NT2/D1 (cell line): ENCODE results near the gene NLRP5.

ENCODE experiments used
- DNase-seq: peaks from one replicate; pipeline ENCODE4 v3.0.0-alpha.2; 2011; ENCODE audit warnings: low read depth, low spot score
- H3K27me3 ChIP-seq: 2 replicates; pipeline ENCODE4 v1.6.0; 2011; ENCODE audit warnings: mild to moderate bottlenecking; ENCODE audit not compliant: insufficient read length, insufficient read depth
- H3K36me3 ChIP-seq: 2 replicates; pipeline ENCODE4 v1.6.1; 2011; ENCODE audit warnings: mild to moderate bottlenecking, low read length, mixed read lengths; ENCODE audit not compliant: insufficient read depth, insufficient read length
- H3K4me1 ChIP-seq: 2 replicates; pipeline ENCODE4 v1.5.1; 2011; ENCODE audit not compliant: insufficient read depth, insufficient read length
- H3K4me3 ChIP-seq: 2 replicates; pipeline ENCODE4 v1.5.1; 2011; ENCODE audit warnings: low read depth; ENCODE audit not compliant: insufficient read length
- H3K9ac ChIP-seq: 2 replicates; pipeline ENCODE4 v1.6.0; 2011; ENCODE audit warnings: low read depth; ENCODE audit not compliant: insufficient read length
- H3K9me3 ChIP-seq: 2 replicates; pipeline ENCODE4 v1.5.1; 2011; ENCODE audit warnings: mild to moderate bottlenecking, low read length; ENCODE audit not compliant: insufficient read depth
- SUZ12 ChIP-seq: IDR thresholded peaks from 2 replicates; pipeline ENCODE4 v1.6.1; 2011; ENCODE audit not compliant: insufficient read length, insufficient read depth; ENCODE audit errors: extremely low read depth
- YY1 ChIP-seq: IDR thresholded peaks from 2 replicates; pipeline ENCODE4 v1.6.1; 2011; ENCODE audit not compliant: insufficient read length, insufficient read depth
- ZNF274 ChIP-seq: IDR thresholded peaks from 2 replicates; pipeline ENCODE4 v1.6.1; 2011; ENCODE audit warnings: mild to moderate bottlenecking, low read depth, low read length

Gene NLRP5

DNA sequence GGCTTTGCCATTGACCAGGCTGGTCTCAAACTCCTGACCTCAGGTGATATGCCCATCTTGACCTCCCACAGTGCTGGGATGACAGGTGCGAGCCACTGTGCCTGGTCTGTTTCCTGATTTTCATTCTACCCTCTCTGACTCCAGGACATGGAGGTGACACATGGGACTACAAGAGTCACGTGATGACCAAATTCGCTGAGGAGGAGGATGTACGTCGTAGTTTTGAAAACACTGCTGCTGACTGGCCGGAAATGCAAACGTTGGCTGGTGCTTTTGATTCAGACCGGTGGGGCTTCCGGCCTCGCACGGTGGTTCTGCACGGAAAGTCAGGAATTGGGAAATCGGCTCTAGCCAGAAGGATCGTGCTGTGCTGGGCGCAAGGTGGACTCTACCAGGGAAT lies 40.2 kb downstream of the NLRP5 start:
- Histone ChIP-seq H3K27me3 (peaks cover 18% of the 10 kb centered on the region), H3K4me3 (no peak overlapping the region), H3K4me1 (no peaks in the 10 kb centered on the region), H3K9me3 (no peaks in the 10 kb centered on the region), H3K9ac (no peak overlapping the region), H3K36me3 (no peaks in the 10 kb centered on the region)
- DNase-seq = no peak
- TF ChIP-seq ZNF274 = no peak
- TF ChIP-seq SUZ12 = no peak
- TF ChIP-seq YY1 = no peak

- Histone ChIP-seq H3K4me3 (no peak overlapping the region), H3K27me3 (no peaks in the 10 kb centered on the region), H3K9me3 (no peaks in the 10 kb centered on the region), H3K36me3 (no peaks in the 10 kb centered on the region), H3K9ac (no peak overlapping the region), H3K4me1 (no peaks in the 10 kb centered on the region)
- no peak for TF ChIP-seq SUZ12
- no peak for TF ChIP-seq YY1
- no peak for TF ChIP-seq ZNF274
- no peak for DNase-seq
Measured at GRCh38 chr19:56053596-56053995, 67.0 kb downstream of the NLRP5 start.

- Histone ChIP-seq H3K4me1 (no peaks in the 10 kb centered on the region), H3K27me3 (peaks cover 21% of the 10 kb centered on the region), H3K36me3 (no peaks in the 10 kb centered on the region), H3K9ac (peak overlapping the region; percentile 39), H3K4me3 (peak overlapping the region; percentile 37), H3K9me3 (0 out of 2 replicates have a peak, but pooled peaks cover under 1% of the 10 kb centered on the region)
- no peak for TF ChIP-seq ZNF274
- no peak for TF ChIP-seq YY1
- no peak for TF ChIP-seq SUZ12
- DNase-seq = peak; percentile 15
Measured at GRCh38 chr19:56066152-56067023, 79.8 kb downstream of the NLRP5 start.

- no peak overlapping the region for H3K9ac ChIP-seq
- no peak overlapping the region for H3K4me3 ChIP-seq
- H3K4me1 ChIP-seq = no peaks in the 10 kb centered on the region
- H3K36me3 ChIP-seq = no peaks in the 10 kb centered on the region
- peaks cover 13% of the 10 kb centered on the region for H3K27me3 ChIP-seq
- TF ChIP-seq SUZ12 = no peak
- no peak for TF ChIP-seq ZNF274
- no peak for TF ChIP-seq YY1
- no peak for DNase-seq
- H3K9me3 ChIP-seq = no peaks in the 10 kb centered on the region
Measured at GRCh38 chr19:56069642-56070041, 83.1 kb downstream of the NLRP5 start.

- DNase-seq = no peak
- Histone ChIP-seq H3K4me1 (no peaks in the 10 kb centered on the region), H3K9me3 (no peaks in the 10 kb centered on the region), H3K36me3 (no peaks in the 10 kb centered on the region), H3K9ac (no peak overlapping the region), H3K27me3 (peaks cover 4% of the 10 kb centered on the region), H3K4me3 (no peak overlapping the region)
- TF ChIP-seq YY1 (no peak), ZNF274 (no peak), SUZ12 (no peak)
Measured at GRCh38 chr19:56071151-56071550, 84.6 kb downstream of the NLRP5 start.

GRCh38 chr19:56076498-56076897 lies 89.9 kb downstream of the NLRP5 start:
- no peak overlapping the region for H3K4me3 ChIP-seq
- no peaks in the 10 kb centered on the region for H3K27me3 ChIP-seq
- no peak for DNase-seq
- H3K36me3 ChIP-seq = no peaks in the 10 kb centered on the region
- peaks cover 4% of the 10 kb centered on the region; the same call in 1 of the 2 replicates for H3K9me3 ChIP-seq
- no peak for TF ChIP-seq ZNF274
- no peak for TF ChIP-seq SUZ12
- TF ChIP-seq YY1 = no peak
- no peak overlapping the region for H3K9ac ChIP-seq
- no peaks in the 10 kb centered on the region for H3K4me1 ChIP-seq

DNA sequence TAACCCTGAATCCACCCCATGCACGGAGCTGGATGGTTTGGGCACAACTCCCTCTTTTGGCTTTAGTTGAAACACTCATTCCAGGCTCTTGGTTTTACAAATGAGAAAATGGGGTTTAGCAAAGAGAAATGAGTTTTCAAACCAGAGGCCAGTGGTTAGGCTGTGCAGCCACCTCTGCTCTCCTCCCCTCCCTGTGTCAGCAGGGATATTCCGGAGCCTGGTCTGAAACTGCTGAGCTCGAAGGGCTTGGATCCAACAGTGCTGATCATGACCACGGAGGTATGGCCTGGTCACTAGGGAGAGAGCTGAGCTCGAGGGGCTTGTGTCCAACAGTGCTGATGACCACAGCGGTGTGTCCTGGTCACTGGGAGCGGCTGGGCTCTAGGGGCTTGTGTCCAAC lies 93.0 kb downstream of the NLRP5 start:
- Histone ChIP-seq H3K9me3 (peaks cover 4% of the 10 kb centered on the region; the same call in 1 of the 2 replicates), H3K4me3 (no peak overlapping the region), H3K4me1 (no peaks in the 10 kb centered on the region), H3K27me3 (no peaks in the 10 kb centered on the region), H3K9ac (no peak overlapping the region), H3K36me3 (no peaks in the 10 kb centered on the region)
- TF ChIP-seq YY1 = no peak
- TF ChIP-seq ZNF274 = no peak
- TF ChIP-seq SUZ12 = no peak
- DNase-seq = no peak
